Stimulated activated CD4-positive, alpha-beta T cell treated with anti-CD3 and anti-CD28 coated beads, Interleukin-1b, Interleukin-23, amount 100 ng/mL, for 4 hours (primary cell): ENCODE data around the gene PCBP3.
"Not testable (repeated sequence)": the region's sequence is repeated elsewhere in the genome, so short reads cannot be mapped to it uniquely, and the experiment has no call there.

Source experiments
- DNase-seq, 2 donors: peaks; one replicate each; pipeline ENCODE4 v3.0.0-alpha.2; 2020; ENCODE audit warnings: low read depth in 2 of 2

The PCBP3 gene

GRCh38 chr21:45943630-45944540, 300.4 kb downstream of the PCBP3 start:
- no peak for DNase-seq

- DNase-seq: no peak
These were observed 301.1 kb downstream of the PCBP3 start for GRCh38 chr21:45944601-45945000.

- no peak for DNase-seq
These were observed 301.7 kb downstream of the PCBP3 start for GRCh38 chr21:45945066-45945867.

GRCh38 chr21:45945868-45946210, 302.3 kb downstream of the PCBP3 start:
- no peak for DNase-seq

GRCh38 chr21:45947296-45947695, 303.8 kb downstream of the PCBP3 start:
- DNase-seq: no peak

GRCh38 chr21:45947716-45948255, 304.3 kb downstream of the PCBP3 start:
- no peak for DNase-seq

- DNase-seq: no peak
These were observed 305.1 kb downstream of the PCBP3 start for GRCh38 chr21:45948576-45949141.

- no peak for DNase-seq
These were observed 306.6 kb downstream of the PCBP3 start for GRCh38 chr21:45949928-45950739.

- DNase-seq: no peak
These were observed 307.4 kb downstream of the PCBP3 start for GRCh38 chr21:45950740-45951515.

GRCh38 chr21:45951676-45952075, 308.2 kb downstream of the PCBP3 start:
- no peak for DNase-seq

GRCh38 chr21:45952527-45952926, 309.0 kb downstream of the PCBP3 start:
- DNase-seq: not testable (repeated sequence)

- no peak for DNase-seq
These were observed 309.4 kb downstream of the PCBP3 start for GRCh38 chr21:45952974-45953373.

GRCh38 chr21:45954261-45954660, 310.7 kb downstream of the PCBP3 start:
- DNase-seq: no peak

GRCh38 chr21:45954921-45955320, 311.4 kb downstream of the PCBP3 start:
- DNase-seq: no peak

GRCh38 chr21:45957551-45957950, 314.0 kb downstream of the PCBP3 start:
- DNase-seq: no peak

- no peak for DNase-seq
These were observed 314.6 kb downstream of the PCBP3 start for GRCh38 chr21:45957981-45958600.

- DNase-seq: no peak
These were observed 315.7 kb downstream of the PCBP3 start for GRCh38 chr21:45959182-45959581.

- DNase-seq: no peak
These were observed 316.4 kb downstream of the PCBP3 start for GRCh38 chr21:45959779-45960390.

GRCh38 chr21:45961408-45961807, 317.9 kb downstream of the PCBP3 start:
- not testable (repeated sequence) for DNase-seq
